NCI-H345 treated with DMSO at 0.1 percent for 48 hours (cell line): Measurements from ENCODE around the gene CKAP4.
"Not testable (repeated sequence)": the region's sequence is repeated elsewhere in the genome, so short reads cannot be mapped to it uniquely, and the experiment has no call there.

Experiments
- DNase-seq: peaks from one replicate; lab custom pipeline; 2025; ENCODE audit not compliant: unreplicated experiment; lab: John Stamatoyannopoulos, UW

The CKAP4 gene

GRCh38 chr12:106247674-106248311 is at the start of gene CKAP4:
Gene CKAP4 (minus strand): TSS chr12:106248020. CDS start chr12:106247851, 169 bp downstream.
- no peak for DNase-seq

GRCh38 chr12:106297075-106297474 is 49.3 kb upstream of the CKAP4 start:
- no peak for DNase-seq

GRCh38 chr12:106296179-106296877 is 48.5 kb upstream of the CKAP4 start:
- no peak for DNase-seq

- DNase-seq = no peak
These were observed 44.5 kb upstream of the CKAP4 start for GRCh38 chr12:106292339-106292738.

- no peak for DNase-seq
These were observed 43.5 kb upstream of the CKAP4 start for GRCh38 chr12:106291342-106291741.

- no peak for DNase-seq
These were observed 42.8 kb upstream of the CKAP4 start for GRCh38 chr12:106290666-106291065.

GRCh38 chr12:106289196-106289681 is 41.4 kb upstream of the CKAP4 start:
- DNase-seq = no peak

GRCh38 chr12:106288494-106289195 is 40.8 kb upstream of the CKAP4 start:
- no peak for DNase-seq

GRCh38 chr12:106288101-106288493 is 40.3 kb upstream of the CKAP4 start:
- DNase-seq = no peak

- DNase-seq = no peak
These were observed 39.5 kb upstream of the CKAP4 start for GRCh38 chr12:106287364-106287763.

- DNase-seq = not testable (repeated sequence)
These were observed 38.8 kb upstream of the CKAP4 start for GRCh38 chr12:106286576-106287162.

GRCh38 chr12:106285982-106286381 is 38.2 kb upstream of the CKAP4 start:
- DNase-seq = no peak

GRCh38 chr12:106284358-106285105 is 36.7 kb upstream of the CKAP4 start:
- DNase-seq = no peak

- DNase-seq = no peak
These were observed 34.8 kb upstream of the CKAP4 start for GRCh38 chr12:106282457-106283097.

GRCh38 chr12:106281804-106282203 is 34.0 kb upstream of the CKAP4 start:
- no peak for DNase-seq

- DNase-seq = no peak
These were observed 33.4 kb upstream of the CKAP4 start for GRCh38 chr12:106281056-106281782.

- DNase-seq = no peak
These were observed 32.3 kb upstream of the CKAP4 start for GRCh38 chr12:106280106-106280505.

GRCh38 chr12:106276032-106276740 is 28.4 kb upstream of the CKAP4 start:
- DNase-seq = no peak

- no peak for DNase-seq
These were observed 27.6 kb upstream of the CKAP4 start for GRCh38 chr12:106275458-106275857.
